ENCODE data around the gene MAD2L2.
"Not testable (repeated sequence)": the region's sequence is repeated elsewhere in the genome, so short reads cannot be mapped to it uniquely, and the experiment has no call there.

Gene MAD2L2

DNA sequence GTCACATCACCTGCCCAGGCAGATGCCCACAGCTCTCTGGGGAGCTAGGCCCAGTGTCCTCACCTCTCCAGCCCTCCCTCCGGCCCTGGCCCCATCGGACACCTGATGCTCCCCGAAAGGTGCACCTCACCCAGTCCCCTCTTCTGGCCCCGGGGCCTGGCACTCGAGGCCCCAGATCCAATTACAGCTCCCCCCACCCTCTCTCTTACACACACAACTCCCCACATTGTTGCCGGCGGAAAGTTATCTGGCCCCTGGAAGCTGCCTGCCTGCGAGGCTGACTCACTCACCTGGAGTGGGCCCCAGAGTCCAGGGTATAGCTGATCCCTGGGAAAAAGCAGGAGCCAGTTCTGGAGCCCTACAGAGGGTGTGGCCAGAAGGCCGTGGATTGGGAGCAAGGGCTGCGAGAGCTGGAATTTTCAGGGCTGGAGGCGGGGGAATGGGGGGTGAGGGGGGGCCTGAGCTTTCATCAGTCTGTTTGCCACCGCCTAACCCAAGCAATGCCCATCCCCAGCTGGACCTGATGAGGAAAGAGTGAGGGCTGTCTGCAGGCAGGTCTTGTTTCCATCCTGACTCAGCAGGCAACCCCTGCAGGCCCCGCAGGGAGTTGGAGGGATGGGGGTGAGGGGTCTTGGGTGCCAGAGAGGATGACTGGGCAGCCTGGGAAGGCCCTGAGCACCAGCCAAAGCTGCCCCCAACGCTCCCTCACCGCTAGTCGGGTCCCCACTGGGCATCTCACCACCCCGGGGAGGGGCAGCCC, 27.7 kb downstream of the MAD2L2 start:
- no peak for DNase-seq (ENCODE audit: low read depth)

GRCh38 chr1:11652203-11652780, 28.7 kb downstream of the MAD2L2 start:
- DNase-seq (ENCODE audit: low read depth): no peak

DNA sequence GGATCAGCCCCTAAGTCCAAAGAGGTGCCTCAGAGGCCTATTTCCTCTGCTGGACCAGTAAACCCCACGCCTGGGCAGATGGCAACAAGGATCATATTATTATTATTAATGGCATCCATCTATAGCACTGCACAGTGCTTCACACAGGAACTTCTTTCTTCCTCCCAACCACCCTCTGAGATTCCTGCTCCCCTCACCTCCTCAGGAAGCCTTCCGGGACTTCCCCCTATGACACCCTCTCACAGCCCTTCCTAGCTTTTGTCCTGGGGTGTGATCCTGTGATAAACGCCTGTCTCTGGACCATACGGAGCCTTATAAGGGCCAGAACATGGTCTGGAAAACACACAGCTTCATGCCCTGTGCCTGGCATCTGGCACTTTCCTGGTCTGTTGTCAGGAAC, 29.9 kb downstream of the MAD2L2 start:
- DNase-seq (ENCODE audit: low read depth): no peak

DNA sequence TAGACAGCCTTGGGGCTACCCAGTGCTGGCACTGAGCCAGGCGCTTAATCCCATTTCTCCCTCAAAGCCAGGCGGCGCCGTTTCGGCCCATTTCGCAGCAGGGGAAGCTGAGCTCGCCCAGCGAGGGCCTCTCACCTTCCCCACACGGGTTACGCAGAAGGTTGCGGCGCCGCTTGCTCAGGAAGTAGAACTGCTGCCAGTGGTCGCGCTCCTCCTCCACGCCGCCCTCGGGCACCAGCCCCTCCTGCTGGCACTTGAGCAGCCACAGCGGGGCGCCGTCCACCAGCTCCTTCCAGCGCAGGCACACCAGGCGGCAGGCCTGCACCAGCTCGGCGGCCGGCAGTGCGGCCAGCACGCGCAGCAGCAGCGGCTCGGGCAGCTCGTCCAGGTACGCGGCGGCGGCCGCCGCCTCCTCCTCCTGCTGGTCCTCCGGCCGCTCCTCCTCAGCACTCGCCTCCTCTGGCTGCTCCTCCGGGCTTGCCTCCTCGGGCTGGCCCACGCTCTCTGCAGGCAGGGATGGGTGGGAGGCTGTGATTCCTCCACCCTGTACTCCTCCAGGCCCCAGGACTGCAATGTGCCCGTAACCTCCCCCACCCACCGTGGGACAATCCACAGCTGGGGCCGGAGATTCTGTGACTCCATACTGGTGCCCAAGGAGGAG, 30.5 kb downstream of the MAD2L2 start:
- DNase-seq (ENCODE audit: low read depth): peak; percentile 80

GRCh38 chr1:11649624-11650330, 31.2 kb downstream of the MAD2L2 start:
- DNase-seq (ENCODE audit: low read depth): no peak

DNA sequence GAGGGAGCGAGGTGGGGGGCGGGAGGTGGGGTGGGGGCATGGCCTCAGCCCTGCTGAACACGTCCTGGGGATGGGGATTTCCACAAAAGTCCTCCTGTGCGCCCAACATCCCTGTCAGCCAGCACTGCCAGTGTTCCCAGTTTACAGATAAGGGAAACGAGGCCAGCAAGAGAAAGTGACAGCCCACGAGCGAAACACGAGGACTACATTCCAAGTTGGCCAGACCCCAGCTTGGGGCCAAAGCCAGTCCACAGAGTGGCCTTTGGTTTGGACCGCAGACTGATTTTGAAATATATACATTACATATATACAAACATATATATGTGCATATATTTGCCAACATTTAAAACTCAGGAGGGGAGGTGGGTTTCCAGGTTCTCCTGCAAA, 31.7 kb downstream of the MAD2L2 start:
- no peak for DNase-seq (ENCODE audit: low read depth)

DNA sequence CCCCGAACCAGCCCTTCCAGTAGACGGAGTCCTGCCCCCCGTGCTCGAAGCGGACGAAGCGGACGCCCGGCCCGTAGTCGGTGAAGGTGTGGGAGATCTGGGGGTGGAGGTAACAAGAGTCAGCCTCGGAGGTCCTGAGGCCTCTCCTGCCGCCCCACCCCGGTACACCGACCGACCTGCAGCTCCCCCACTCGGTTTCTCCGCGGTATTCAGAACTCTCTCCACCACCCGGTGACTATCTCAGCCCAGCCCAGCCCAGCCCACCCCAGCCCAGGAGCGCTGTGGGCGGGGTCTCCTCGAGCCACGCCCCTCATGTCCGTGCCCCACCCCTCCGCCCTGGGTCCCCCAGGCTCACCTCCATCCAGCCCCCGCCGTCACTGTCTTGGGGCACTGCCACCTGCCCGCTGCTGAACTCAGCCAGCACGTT, 32.2 kb downstream of the MAD2L2 start:
- no peak for DNase-seq (ENCODE audit: low read depth)

DNA sequence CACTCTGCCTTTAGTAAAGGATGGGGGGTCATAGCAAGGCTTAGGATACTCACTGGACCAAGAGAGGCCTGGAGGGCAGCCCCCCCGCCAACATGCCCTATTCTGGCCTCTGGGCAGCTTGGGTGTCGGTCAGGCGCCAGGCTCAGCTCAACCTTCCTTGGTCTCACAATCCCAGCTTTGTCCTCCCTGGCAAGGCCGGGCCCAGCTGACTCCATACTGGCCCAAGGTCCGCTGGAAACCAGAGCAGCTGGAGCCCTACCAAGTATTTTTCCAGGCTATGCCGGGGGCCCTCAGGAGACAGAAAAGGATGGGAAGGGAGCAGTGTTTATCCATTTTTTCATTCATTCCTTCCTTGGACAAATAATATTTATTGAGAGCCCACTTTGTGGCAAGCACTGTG, 32.9 kb downstream of the MAD2L2 start:
- DNase-seq (ENCODE audit: low read depth): no peak

DNA sequence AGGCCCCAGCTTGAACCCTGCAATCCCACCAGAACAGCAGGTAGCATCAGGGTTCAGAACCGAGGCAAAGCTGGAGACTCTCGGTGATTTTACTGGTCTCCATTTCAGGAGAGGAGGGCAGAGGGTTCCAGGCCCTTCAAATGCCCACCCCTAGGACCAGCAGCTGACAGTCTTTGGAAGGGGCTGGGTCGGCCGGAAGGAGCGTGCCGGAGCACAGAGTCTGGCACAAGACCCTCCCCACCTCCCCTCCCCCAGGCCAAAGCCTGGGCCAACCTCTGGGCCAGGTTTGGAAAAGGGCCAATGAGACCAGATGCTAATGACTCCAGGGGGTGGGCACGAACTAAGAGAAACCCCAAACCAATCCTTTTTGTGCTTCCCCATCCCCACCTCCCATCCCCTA, 33.6 kb downstream of the MAD2L2 start:
- DNase-seq (ENCODE audit: low read depth): no peak

GRCh38 chr1:11646317-11646716, 34.6 kb downstream of the MAD2L2 start:
- DNase-seq (ENCODE audit: low read depth): no peak

- peak; percentile 60 for DNase-seq (ENCODE audit: low read depth)
These were observed 35.2 kb downstream of the MAD2L2 start for GRCh38 chr1:11645670-11646265.

GRCh38 chr1:11645270-11645669, 35.7 kb downstream of the MAD2L2 start:
- no peak for DNase-seq (ENCODE audit: low read depth)

DNA sequence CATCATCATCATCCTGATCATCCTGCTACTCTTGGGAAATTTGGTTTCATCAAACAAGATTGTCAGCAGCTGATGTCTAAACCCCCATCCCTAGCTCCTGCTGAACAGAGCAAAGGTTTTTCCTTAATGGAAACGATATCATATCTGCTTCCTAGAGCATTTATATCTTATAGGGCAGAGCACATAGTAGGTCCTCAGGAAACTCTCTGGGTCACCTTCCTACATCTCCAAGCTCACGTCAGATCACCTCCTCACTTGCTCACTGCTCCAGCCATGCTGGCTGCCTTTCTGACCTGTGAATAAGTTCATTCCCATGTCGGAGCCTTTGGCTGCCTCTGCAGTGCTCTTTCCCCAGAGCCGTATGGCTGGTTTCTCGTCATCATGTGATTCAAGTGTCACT, 37.2 kb downstream of the MAD2L2 start:
- DNase-seq (ENCODE audit: low read depth): no peak

GRCh38 chr1:11642418-11643017, 38.4 kb downstream of the MAD2L2 start:
- not testable (repeated sequence) for DNase-seq (ENCODE audit: low read depth)

- DNase-seq (ENCODE audit: low read depth): no peak
These were observed 39.1 kb downstream of the MAD2L2 start for GRCh38 chr1:11641776-11642305.

DNA sequence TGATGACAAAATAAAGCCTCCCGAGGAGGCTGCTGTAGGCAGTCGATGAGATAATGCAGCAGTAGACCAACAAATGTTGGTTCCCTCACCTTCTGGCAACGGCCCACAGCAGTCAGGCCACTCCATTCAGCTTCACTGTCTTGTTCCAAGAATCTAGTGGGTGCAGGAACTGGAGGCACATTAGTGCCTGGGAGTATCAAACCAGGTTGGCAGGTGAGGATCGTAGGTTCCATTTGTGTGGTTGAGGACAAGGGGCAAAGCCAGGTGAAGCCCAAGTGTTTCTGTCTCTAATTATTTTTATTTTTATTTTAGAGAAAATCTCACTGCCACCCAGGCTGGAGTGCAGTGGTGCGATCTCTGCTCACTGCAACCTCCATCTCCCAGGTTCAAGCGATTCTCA, 40.0 kb downstream of the MAD2L2 start:
- no peak for DNase-seq (ENCODE audit: low read depth)

DNA sequence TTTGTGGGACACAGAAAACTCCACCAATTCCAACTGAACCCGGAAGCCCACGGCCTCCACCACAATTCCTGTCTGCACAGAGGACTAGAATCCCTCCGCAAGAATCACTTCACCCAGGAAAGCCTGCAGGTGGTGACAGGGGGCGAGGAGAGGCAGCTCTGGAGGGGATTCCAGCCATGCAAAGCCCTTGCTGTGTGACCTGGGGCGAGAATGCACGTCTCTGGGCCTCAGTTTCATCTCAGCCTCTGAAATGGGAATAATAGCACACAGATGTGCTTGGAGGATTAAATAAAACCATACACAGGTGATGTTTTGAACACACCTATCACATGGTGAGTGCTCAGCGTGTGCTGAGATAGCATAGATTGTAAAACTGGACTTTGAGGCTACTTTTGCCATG, 40.8 kb downstream of the MAD2L2 start:
- no peak for DNase-seq (ENCODE audit: low read depth)

- no peak for DNase-seq (ENCODE audit: low read depth)
These were observed 41.6 kb downstream of the MAD2L2 start for GRCh38 chr1:11639372-11639771.

GRCh38 chr1:11638121-11638520, 42.8 kb downstream of the MAD2L2 start:
- DNase-seq (ENCODE audit: low read depth): no peak

DNA sequence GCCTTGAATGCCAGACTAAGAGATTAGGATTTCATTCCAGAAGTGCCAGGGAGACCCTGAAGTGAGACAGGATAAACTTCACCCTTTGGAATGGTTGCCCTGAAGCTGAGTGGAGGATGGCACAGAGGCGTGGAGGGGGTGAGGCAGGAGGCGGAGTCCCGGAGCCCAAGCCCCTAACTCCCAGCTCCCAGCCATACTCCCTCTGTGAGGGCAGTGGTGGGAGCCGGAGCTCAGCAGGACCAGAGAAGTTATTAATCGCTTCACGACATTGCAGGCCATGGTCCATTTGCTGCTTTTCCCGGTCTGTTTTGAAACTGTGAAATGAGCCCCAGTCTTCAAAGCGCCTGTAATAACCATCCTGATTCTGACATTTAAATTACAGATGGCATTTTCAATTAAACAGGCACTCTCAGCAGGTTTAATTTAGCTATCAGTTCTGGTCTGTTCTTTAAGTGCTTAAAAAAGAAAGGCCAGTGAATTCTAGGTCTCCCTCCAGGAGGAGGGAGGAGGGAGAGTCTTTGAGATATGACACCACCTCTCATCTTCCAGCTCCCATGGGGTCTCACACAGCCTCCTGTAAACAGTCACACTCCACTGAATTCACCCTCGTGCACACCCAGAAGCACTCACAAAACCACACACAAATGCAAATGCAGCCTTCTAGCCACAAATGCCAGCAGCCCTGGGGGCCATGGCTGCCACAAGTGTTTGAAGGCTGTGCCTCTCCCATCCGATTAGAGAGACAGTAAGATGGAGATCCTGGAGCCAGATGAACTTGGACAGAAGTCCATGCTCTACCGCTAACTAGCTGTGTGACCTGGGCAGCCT, 46.4 kb downstream of the MAD2L2 start:
- DNase-seq (ENCODE audit: low read depth): no peak
